Natural killer cell (primary cell): ENCODE data around the gene NSRP1. TPM values are rescaled to one million over a fixed set of nuclear protein-coding genes. Genes with fewer than 3 reads are reported as not detected.

ENCODE experiments used
- ATAC-seq, 3 donors: fragments of 150-1000 bp in 2 of 3; fragments of 200-7000 bp in 1 of 3; cut with Tn5 transposase; 1 replicate in 1 of 3; 2 replicates in 2 of 3; pipeline ENCODE4 v1.10.0; 2021; ENCODE audit warnings: mild to moderate bottlenecking in 2 of 3, moderate library complexity in 2 of 3
- DNase-seq, 2 donors: peaks; one replicate each; pipeline versions ENCODE4 v3.0.0 to v3.0.0-alpha.2; 2013 to 2021; ENCODE audit warnings: mixed read lengths in 1 of 2
- H3K27ac ChIP-seq: one replicate; pipeline ENCODE4 v1.5.1; 2013; ENCODE audit warnings: mild to moderate bottlenecking, low read length
- H3K27me3 ChIP-seq: one replicate; pipeline ENCODE4 v1.6.1; 2013; ENCODE audit warnings: low read length; ENCODE audit not compliant: control insufficient read depth, insufficient read depth
- H3K36me3 ChIP-seq: one replicate; pipeline ENCODE4 v1.6.1; 2013; ENCODE audit warnings: low read length; ENCODE audit not compliant: control insufficient read depth, insufficient read depth
- H3K4me1 ChIP-seq: one replicate; pipeline ENCODE4 v1.6.1; 2013; ENCODE audit warnings: low read length; ENCODE audit not compliant: control insufficient read depth, insufficient read depth
- H3K4me3 ChIP-seq: one replicate; pipeline ENCODE4 v1.5.1; 2013; ENCODE audit warnings: low read length
- H3K9me3 ChIP-seq: one replicate; pipeline ENCODE4 v1.6.1; 2013; ENCODE audit warnings: low read length; ENCODE audit not compliant: control insufficient read depth, insufficient read depth
- H3K27ac Mint-ChIP-seq, 2 donors: one replicate each; pipeline ENCODE4 v1.8.0; 2022; ENCODE audit warnings: mild to moderate bottlenecking in 2 of 2, mixed read lengths in 2 of 2, moderate library complexity in 1 of 2
- H3K27me3 Mint-ChIP-seq, 2 donors: one replicate each; pipeline ENCODE4 v1.8.0; 2022; ENCODE audit warnings: low read depth in 2 of 2, mixed read lengths in 2 of 2
- H3K36me3 Mint-ChIP-seq: one replicate; pipeline ENCODE4 v1.8.0; 2022; ENCODE audit warnings: mixed read lengths
- H3K4me1 Mint-ChIP-seq, 2 donors: one replicate each; pipeline ENCODE4 v1.8.0; 2022; ENCODE audit warnings: mixed read lengths in 2 of 2
- H3K4me3 Mint-ChIP-seq: one replicate; pipeline ENCODE4 v1.8.0; 2022; ENCODE audit warnings: mild to moderate bottlenecking, moderate library complexity, mixed read lengths
- H3K9me3 Mint-ChIP-seq, 2 donors: one replicate each; pipeline ENCODE4 v1.8.0; 2022; ENCODE audit warnings: mixed read lengths in 2 of 2
- WGBS: methylation state at CpG from one replicate; pipeline ENCODE4 v1.1.7; 2013; ENCODE audit warnings: missing lambda C conversion rate; ENCODE audit not compliant: insufficient coverage; 5-methylcytosine and 5-hydroxymethylcytosine counted together
- intact Hi-C: fragments of 100-400 bp; cut with micrococcal nuclease; formaldehyde crosslinking; loops from one replicate; pipeline ENCODE4 v1.14.2; 2022
- total RNA-seq, 4 donors: library from RNA; stranded (reverse); fragments of 120-200 nt in 1 of 4; gene quantifications; one replicate each; pipeline versions ENCODE4 v1.2.3 to v1.2.4, GENCODE V29; 2013 to 2022
- TF ChIP-seq, protein P1 (sequence below): fragments of 200-600 bp; IDR thresholded peaks from one replicate; pipeline ENCODE4 v1.8.0; 2022; ENCODE audit warnings: antibody characterized with exemption

NSRP1 gene
- total RNA-seq, 3 donors from 2014 or later (not counting 1 experiment from before 2014, with no cell fraction given): 27.0 to 33.7 (median 29.7) TPM

DNA sequence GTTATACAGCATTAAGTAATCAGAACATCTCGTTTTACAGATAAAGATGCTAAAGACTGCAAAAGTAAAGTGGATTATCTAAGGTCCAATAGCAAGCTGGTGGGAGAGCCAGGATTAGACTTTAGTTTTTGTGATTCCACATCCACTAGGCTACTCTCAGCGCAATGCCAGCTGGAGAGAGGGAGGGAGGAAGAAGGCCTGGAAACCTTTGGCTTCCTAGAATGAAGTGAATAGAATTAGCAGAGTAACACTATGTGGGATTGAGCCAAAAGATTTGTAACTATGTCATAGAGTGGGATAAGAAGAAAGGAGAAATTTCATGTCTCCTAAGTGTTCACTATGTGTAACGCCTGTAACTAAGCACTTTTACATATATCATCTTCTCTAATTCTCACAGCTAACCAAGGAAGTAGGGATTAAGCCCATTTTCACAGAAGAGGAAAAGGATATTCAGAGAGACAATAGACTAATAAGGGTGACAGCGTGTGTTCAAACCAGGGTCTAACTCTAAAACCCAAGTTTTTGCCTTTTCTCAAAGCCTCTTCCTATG lies 25.4 kb upstream of the NSRP1 start:
- H3K27ac Mint-ChIP-seq: no peak overlapping the region
- WGBS: 89% methylated on average over 2 of the region's 4 CpGs
- H3K4me1 Mint-ChIP-seq: peaks cover 8 to 9% of the 10 kb centered on the region in 2 donors
- no peaks in the 10 kb centered on the region for H3K36me3 Mint-ChIP-seq
- DNase-seq (no peak), ATAC-seq (no peak)
- Histone ChIP-seq H3K4me3 (no peak overlapping the region), H3K9me3 (no peaks in the 10 kb centered on the region), H3K4me1 (peaks cover 4% of the 10 kb centered on the region), H3K27me3 (peaks cover 2% of the 10 kb centered on the region), H3K27ac (no peak overlapping the region), H3K36me3 (no peaks in the 10 kb centered on the region)
- peaks cover 40 to 42% of the 10 kb centered on the region in 2 donors for H3K27me3 Mint-ChIP-seq
- intact Hi-C loops: no loop called here
- no peaks in the 10 kb centered on the region for H3K9me3 Mint-ChIP-seq
- TF ChIP-seq, protein P1, sequence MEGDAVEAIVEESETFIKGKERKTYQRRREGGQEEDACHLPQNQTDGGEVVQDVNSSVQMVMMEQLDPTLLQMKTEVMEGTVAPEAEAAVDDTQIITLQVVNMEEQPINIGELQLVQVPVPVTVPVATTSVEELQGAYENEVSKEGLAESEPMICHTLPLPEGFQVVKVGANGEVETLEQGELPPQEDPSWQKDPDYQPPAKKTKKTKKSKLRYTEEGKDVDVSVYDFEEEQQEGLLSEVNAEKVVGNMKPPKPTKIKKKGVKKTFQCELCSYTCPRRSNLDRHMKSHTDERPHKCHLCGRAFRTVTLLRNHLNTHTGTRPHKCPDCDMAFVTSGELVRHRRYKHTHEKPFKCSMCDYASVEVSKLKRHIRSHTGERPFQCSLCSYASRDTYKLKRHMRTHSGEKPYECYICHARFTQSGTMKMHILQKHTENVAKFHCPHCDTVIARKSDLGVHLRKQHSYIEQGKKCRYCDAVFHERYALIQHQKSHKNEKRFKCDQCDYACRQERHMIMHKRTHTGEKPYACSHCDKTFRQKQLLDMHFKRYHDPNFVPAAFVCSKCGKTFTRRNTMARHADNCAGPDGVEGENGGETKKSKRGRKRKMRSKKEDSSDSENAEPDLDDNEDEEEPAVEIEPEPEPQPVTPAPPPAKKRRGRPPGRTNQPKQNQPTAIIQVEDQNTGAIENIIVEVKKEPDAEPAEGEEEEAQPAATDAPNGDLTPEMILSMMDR: no peak
- no peak overlapping the region for H3K4me3 Mint-ChIP-seq

DNA sequence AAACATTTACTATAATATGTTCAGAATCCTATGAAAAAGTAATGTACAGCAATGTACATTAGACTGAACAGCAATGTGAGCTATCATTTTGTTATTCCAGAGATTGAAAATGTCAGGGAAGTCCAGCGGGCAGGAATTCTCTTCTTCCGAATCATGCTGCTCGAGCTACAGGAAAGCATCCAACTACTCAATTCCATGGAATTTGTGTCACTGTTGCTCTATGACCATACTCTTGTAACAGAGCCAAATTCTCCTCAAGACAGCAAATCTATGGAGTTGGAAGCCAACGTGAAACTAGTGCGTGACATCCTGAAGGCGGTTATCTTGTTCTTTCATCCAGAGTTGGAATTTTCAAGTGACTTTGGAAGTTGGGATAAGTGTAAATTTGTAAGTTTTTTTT lies 24.8 kb upstream of the NSRP1 start:
- H3K36me3 ChIP-seq: no peaks in the 10 kb centered on the region
- no peak overlapping the region for H3K4me3 ChIP-seq
- Mint-ChIP-seq H3K4me1 (peaks cover 8 to 9% of the 10 kb centered on the region in 2 donors), H3K27ac (no peak overlapping the region), H3K4me3 (no peak overlapping the region), H3K36me3 (no peaks in the 10 kb centered on the region), H3K27me3 (peaks cover 38 to 40% of the 10 kb centered on the region in 2 donors), H3K9me3 (no peaks in the 10 kb centered on the region)
- peaks cover 4% of the 10 kb centered on the region for H3K4me1 ChIP-seq
- ATAC-seq: no peak
- no peaks in the 10 kb centered on the region for H3K9me3 ChIP-seq
- H3K27ac ChIP-seq: no peak overlapping the region
- TF ChIP-seq, protein P1: no peak
- intact Hi-C loops: loop anchor here (2.0 kb wide), 1 partner anchor 285 kb away; no protein-coding TSS in a partner anchor
- peaks cover 2% of the 10 kb centered on the region for H3K27me3 ChIP-seq
- no peak for DNase-seq
- WGBS: 87% methylated on average over 6 of the region's 6 CpGs

DNA sequence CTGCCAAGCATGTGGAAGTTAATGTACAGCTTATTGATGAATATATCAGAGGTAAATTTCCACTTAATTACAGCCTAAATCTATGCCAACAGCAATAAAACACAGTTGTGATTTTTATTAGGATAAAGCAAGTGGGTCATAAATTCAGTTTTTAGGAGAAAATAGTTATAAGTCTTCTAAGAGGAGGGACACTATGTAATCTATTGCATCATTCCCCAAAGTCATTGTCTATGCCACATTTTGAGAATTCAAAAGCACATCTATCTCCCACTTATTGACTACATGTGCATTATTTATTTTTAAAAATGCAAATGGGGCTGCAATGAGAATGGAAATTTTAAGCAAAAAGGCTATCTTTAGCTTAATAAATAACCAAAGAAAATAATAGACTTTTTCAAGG lies 23.7 kb upstream of the NSRP1 start:
- ATAC-seq: no peak
- Histone ChIP-seq H3K9me3 (no peaks in the 10 kb centered on the region), H3K36me3 (no peaks in the 10 kb centered on the region), H3K4me3 (no peak overlapping the region), H3K27me3 (peaks cover 2% of the 10 kb centered on the region), H3K27ac (no peak overlapping the region), H3K4me1 (peaks cover 4% of the 10 kb centered on the region)
- Mint-ChIP-seq H3K4me3 (no peak overlapping the region), H3K4me1 (peaks cover 8 to 9% of the 10 kb centered on the region in 2 donors), H3K9me3 (no peaks in the 10 kb centered on the region), H3K27me3 (peaks cover 34 to 38% of the 10 kb centered on the region in 2 donors), H3K36me3 (no peaks in the 10 kb centered on the region), H3K27ac (no peak overlapping the region)
- no peak for DNase-seq
- TF ChIP-seq, protein P1: no peak
- intact Hi-C loops: loop anchor here (2.0 kb wide), 1 partner anchor 286 kb away; no protein-coding TSS in a partner anchor
